HepG2 (cell line): ENCODE measurements around the gene TRIM2. TPM values are rescaled to one million over a fixed set of nuclear protein-coding genes. Genes with fewer than 3 reads are reported as not detected.

Source experiments
- ATAC-seq: fragments of 200-7000 bp; cut with Tn5 transposase; 3 replicates; pipeline ENCODE4 v1.9.1; 2020; ENCODE audit warnings: mild to moderate bottlenecking, moderate library complexity
- BruUV-seq: library from RNA; stranded (reverse); fragments of 400-500 nt; replicated peaks from 2 replicates; lab custom pipeline; 2021; lab: Mats Ljungman, UMichigan
- CTCF ChIA-PET: fragments of 300-600 bp; formaldehyde crosslinking; extraction: SDS; loops from one replicate; lab custom pipeline; 2021; ENCODE audit warnings: low total read pairs, inconsistent platforms, low intra/inter-chr PET ratio; lab: Yijun Ruan, JAX
- POLR2A ChIA-PET: fragments of 350-600 bp; sonication (Branson Sonifier 250); formaldehyde crosslinking; loops from one replicate; lab custom pipeline; 2020; ENCODE audit warnings: antibody characterized with exemption, inconsistent platforms; lab: Yijun Ruan, JAX
- DNase-seq: peaks from one replicate; pipeline ENCODE4 v3.0.0-alpha.2; 2015; ENCODE audit warnings: low spot score
- FAIRE-seq: peaks from 3 replicates; lab custom pipeline; 2011; peaks lifted over from hg19 to GRCh38; lab: Jason Lieb, UNC
- H2AFZ ChIP-seq: one replicate; pipeline ENCODE4 v1.6.1; 2011; ENCODE audit warnings: low read length, inconsistent platforms
- H3K27ac ChIP-seq: fragments of 300-600 bp; 3 replicates; pipeline ENCODE4 v1.8.0; 2011; ENCODE audit warnings: mixed run types, mild to moderate bottlenecking, mixed read lengths, low read length, inconsistent platforms; ENCODE audit not compliant: insufficient read depth; ENCODE audit errors: extremely low read length
- H3K27me3 ChIP-seq, 2 experiments: fragments of 200-600 bp in 1 of 2; 2 replicates in 1 of 2; 3 replicates in 1 of 2; pipeline versions ENCODE4 v1.6.0 to v1.8.0; 2011; ENCODE audit warnings: low read length in 2 of 2, mild to moderate bottlenecking in 2 of 2, moderate library complexity in 2 of 2, inconsistent platforms in 1 of 2; ENCODE audit not compliant: insufficient read depth in 2 of 2, control insufficient read depth in 1 of 2
- H3K36me3 ChIP-seq, 2 experiments: fragments of 200-600 bp in 1 of 2; replicated peaks in 1 of 2; 2 replicates in 1 of 2; 3 replicates in 1 of 2; pipeline versions ENCODE4 v1.5.1 to v1.8.0; 2011; ENCODE audit warnings: low read length in 2 of 2, inconsistent platforms in 1 of 2; ENCODE audit not compliant: insufficient read depth in 2 of 2, control insufficient read depth in 1 of 2
- H3K4me1 ChIP-seq: 2 replicates; pipeline ENCODE4 v1.5.1; 2012; ENCODE audit warnings: low read length, inconsistent platforms; ENCODE audit not compliant: insufficient read depth
- H3K4me2 ChIP-seq: 2 replicates; pipeline ENCODE4 v1.6.0; 2011; ENCODE audit warnings: low read depth, low read length, inconsistent platforms
- H3K4me3 ChIP-seq, 3 experiments: fragments of 200-600 bp in 1 of 3; sonication (generic), shearing (Covaris generic) in 1 of 3; replicated peaks in 1 of 3; 2 replicates each; pipeline ENCODE4 v1.5.1; 2011 to 2016; ENCODE audit warnings: low read length in 3 of 3, inconsistent platforms in 2 of 3, low read depth in 2 of 3, mild to moderate bottlenecking in 2 of 3, control low read depth in 1 of 3, mixed read lengths in 1 of 3; ENCODE audit not compliant: insufficient read depth in 1 of 3
- H3K79me2 ChIP-seq: one replicate; pipeline ENCODE4 v1.6.1; 2011; ENCODE audit warnings: low read length, inconsistent platforms; ENCODE audit not compliant: insufficient read depth
- H3K9ac ChIP-seq: 2 replicates; pipeline ENCODE4 v1.6.0; 2011; ENCODE audit warnings: mild to moderate bottlenecking, low read depth, low read length, inconsistent platforms; ENCODE audit not compliant: insufficient read depth
- H3K9me3 ChIP-seq: 2 replicates; pipeline ENCODE4 v1.5.1; 2012; ENCODE audit warnings: mild to moderate bottlenecking, low read length
- H4K20me1 ChIP-seq: 2 replicates; pipeline ENCODE4 v1.6.0; 2011; ENCODE audit warnings: inconsistent platforms, mild to moderate bottlenecking, low read length, moderate library complexity; ENCODE audit not compliant: insufficient read depth
- ELF4 ChIP-seq: sonication (generic); formaldehyde crosslinking; IDR thresholded peaks from 2 replicates; pipeline ENCODE4 v1.5.0; 2020; ENCODE audit warnings: missing genetic modification reagents, mild to moderate bottlenecking, moderate library complexity, borderline replicate concordance
- KDM2A ChIP-seq: sonication (generic); formaldehyde crosslinking; IDR thresholded peaks from 2 replicates; pipeline ENCODE4 v1.4.0; 2020; ENCODE audit warnings: low read depth, missing genetic modification reagents, borderline replicate concordance
- NONO ChIP-seq, 2 experiments: fragments of 450-650 bp in 1 of 2; sonication (generic) in 1 of 2; formaldehyde crosslinking in 1 of 2; IDR thresholded peaks in 1 of 2; conservative IDR thresholded peaks in 1 of 2; 2 replicates each; pipeline versions ENCODE4 v1.6.1 to v1.8.0; 2017 to 2022; ENCODE audit warnings: mild to moderate bottlenecking in 1 of 2, missing genetic modification reagents in 1 of 2, moderate library complexity in 1 of 2
- whole genome bisulfite sequencing: methylation state at CpG from one replicate; pipeline ENCODE4 v1.1.6; 2017; ENCODE audit warnings: low lambda C conversion rate; 5-methylcytosine and 5-hydroxymethylcytosine counted together
- in situ Hi-C: cut with HindIII; loops from 2 replicates; pipeline ENCODE4 v1.10.0; 2017; ENCODE audit warnings: low pct_unique_long_range_greater_than_20kb; ENCODE audit not compliant: extremely low pct_ligation_motif_present
- intact Hi-C: fragments of 100-400 bp; cut with micrococcal nuclease; formaldehyde crosslinking; loops from one replicate; pipeline ENCODE4 v1.10.0; 2022; ENCODE audit not compliant: unreplicated experiment
- polyA plus RNA-seq, 8 experiments: library from polyadenylated mRNA; depleted of rRNA in 3 of 8; stranded (reverse) in 7 of 8; unstranded in 1 of 8; fragments of >200 nt; fragmentation: Illumina TruSeq in 4 of 8; extraction: Trizol in 4 of 8; gene quantifications; 2 replicates each; pipeline versions ENCODE4 v1.2.1 to v1.2.3, GENCODE V29; 2011 to 2016; ENCODE audit warnings: low read depth in 4 of 8, missing spikeins in 1 of 8, mixed read lengths in 1 of 8; ENCODE audit not compliant: insufficient read depth in 1 of 8
- total RNA-seq, 5 experiments: library from RNA; depleted of rRNA; stranded (reverse); fragments of >200 nt; fragmentation: Illumina TruSeq; extraction: Trizol; gene quantifications; 2 replicates each; pipeline ENCODE4 v1.2.3, GENCODE V29; 2016; ENCODE audit warnings: low read depth in 1 of 5
- TF ChIP-seq, protein P1 (sequence below): IDR thresholded peaks from 2 replicates; pipeline ENCODE4 v1.6.1; 2016; ENCODE audit warnings: mild to moderate bottlenecking
- TF ChIP-seq, protein P2 (sequence below): sonication (generic); formaldehyde crosslinking; IDR thresholded peaks from 2 replicates; pipeline ENCODE4 v1.4.0; 2020; ENCODE audit warnings: mild to moderate bottlenecking, missing genetic modification reagents

The TRIM2 gene
- total and polyA plus RNA-seq, 2 of the 13 experiments (the other 11 are each of a cell fraction or from before 2014, with no cell fraction given) = 2.1 to 4.2 TPM

GRCh38 chr4:153257151-153257620 is 52.9 kb downstream of the TRIM2 start:
- Histone ChIP-seq H3K36me3 (no peaks in the 10 kb centered on the region), H3K9me3 (peaks cover 10% of the 10 kb centered on the region), H3K27ac (no peak overlapping the region), H3K4me3 (no peak overlapping the region), H3K27me3 (no peaks in the 10 kb centered on the region), H3K9ac (no peak overlapping the region), H3K4me2 (no peak overlapping the region), H4K20me1 (no peaks in the 10 kb centered on the region), H3K79me2 (no peaks in the 10 kb centered on the region), H2AFZ (no peak overlapping the region), H3K4me1 (no peaks in the 10 kb centered on the region)
- intact Hi-C loops (no loop called here), in situ Hi-C loops (no loop called here)
- ATAC-seq (no peak), DNase-seq (no peak), FAIRE-seq (no peak)
- 96% methylated on average over 11 of the region's 11 CpGs for WGBS
- ChIA-PET POLR2A (no interaction called here), CTCF (no interaction called here)
- TF ChIP-seq, protein P1, sequence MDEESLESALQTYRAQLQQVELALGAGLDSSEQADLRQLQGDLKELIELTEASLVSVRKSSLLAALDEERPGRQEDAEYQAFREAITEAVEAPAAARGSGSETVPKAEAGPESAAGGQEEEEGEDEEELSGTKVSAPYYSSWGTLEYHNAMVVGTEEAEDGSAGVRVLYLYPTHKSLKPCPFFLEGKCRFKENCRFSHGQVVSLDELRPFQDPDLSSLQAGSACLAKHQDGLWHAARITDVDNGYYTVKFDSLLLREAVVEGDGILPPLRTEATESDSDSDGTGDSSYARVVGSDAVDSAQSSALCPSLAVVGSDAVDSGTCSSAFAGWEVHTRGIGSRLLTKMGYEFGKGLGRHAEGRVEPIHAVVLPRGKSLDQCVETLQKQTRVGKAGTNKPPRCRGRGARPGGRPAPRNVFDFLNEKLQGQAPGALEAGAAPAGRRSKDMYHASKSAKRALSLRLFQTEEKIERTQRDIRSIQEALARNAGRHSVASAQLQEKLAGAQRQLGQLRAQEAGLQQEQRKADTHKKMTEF (CRISPR knock-in tag) = no peak
- no TSS peak for BruUV-seq

DNA sequence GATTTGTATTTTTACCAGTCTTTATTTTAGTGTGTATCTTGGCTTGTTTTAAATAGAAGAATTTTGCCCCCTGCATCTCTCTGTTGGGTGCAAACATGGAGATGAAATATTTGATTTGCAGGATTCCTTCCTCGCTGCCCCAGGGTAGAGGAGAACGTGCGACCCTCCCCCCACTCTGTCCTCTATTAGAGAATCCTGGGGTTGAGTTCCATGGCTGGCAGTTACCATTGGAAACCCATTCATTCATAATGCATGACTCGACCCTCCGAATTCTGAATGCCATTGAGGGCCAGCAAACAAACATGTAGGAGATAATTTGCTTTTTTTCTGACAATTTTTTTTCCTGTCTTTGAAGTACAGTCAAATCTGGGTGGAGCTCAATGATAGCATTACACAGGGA is 53.7 kb downstream of the TRIM2 start:
- no peaks in the 10 kb centered on the region for H3K4me1 ChIP-seq
- TF ChIP-seq, protein P2, sequence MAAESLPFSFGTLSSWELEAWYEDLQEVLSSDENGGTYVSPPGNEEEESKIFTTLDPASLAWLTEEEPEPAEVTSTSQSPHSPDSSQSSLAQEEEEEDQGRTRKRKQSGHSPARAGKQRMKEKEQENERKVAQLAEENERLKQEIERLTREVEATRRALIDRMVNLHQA (CRISPR knock-in tag) = no peak
- TF ChIP-seq ELF4 (no peak), KDM2A (CRISPR knock-in tag) (no peak), NONO (IDR thresholded peaks at IDR 0.05) (no peak), NONO (CRISPR knock-in tag; conservative IDR thresholded peaks at IDR 0.05) (no peak)
- no peaks in the 10 kb centered on the region for H3K79me2 ChIP-seq
- POLR2A ChIA-PET = no interaction called here
- H3K4me2 ChIP-seq = no peak overlapping the region
- DNase-seq (no peak), ATAC-seq (no peak), FAIRE-seq (no peak)
- CTCF ChIA-PET = no interaction called here
- no peak overlapping the region for H3K27ac ChIP-seq
- H3K9ac ChIP-seq = no peak overlapping the region
- 63% methylated on average over 5 of the region's 5 CpGs for WGBS
- BruUV-seq = no TSS peak
- H4K20me1 ChIP-seq = no peaks in the 10 kb centered on the region
- in situ Hi-C loops = no loop called here
- H3K27me3 ChIP-seq = no peaks in the 10 kb centered on the region
- H3K9me3 ChIP-seq = peaks cover 10% of the 10 kb centered on the region
- H3K4me3 ChIP-seq = no peak overlapping the region
- H3K36me3 ChIP-seq = no peaks in the 10 kb centered on the region
- H2AFZ ChIP-seq = no peak overlapping the region
- intact Hi-C loops = no loop called here
